GM11168 (cell line): ENCODE data around the gene SOX5.

ENCODE experiments used
- in situ Hi-C: fragments of 300-500 bp; cut with MboI; formaldehyde crosslinking; loops from one replicate; pipeline ENCODE4 v1.12.0; 2022; ENCODE audit warnings: low sequenced_read_pairs; ENCODE audit not compliant: unreplicated experiment

Gene SOX5

GRCh38 chr12:23949348-23950209, at the start of gene SOX5:
Gene SOX5 (minus strand): TSS chr12:23949670. CDS start chr12:23949601, 69 bp downstream.
- in situ Hi-C loops: no loop called here

GRCh38 chr12:23987046-23987445, 37.6 kb upstream of the SOX5 start:
- in situ Hi-C loops: no loop called here

DNA sequence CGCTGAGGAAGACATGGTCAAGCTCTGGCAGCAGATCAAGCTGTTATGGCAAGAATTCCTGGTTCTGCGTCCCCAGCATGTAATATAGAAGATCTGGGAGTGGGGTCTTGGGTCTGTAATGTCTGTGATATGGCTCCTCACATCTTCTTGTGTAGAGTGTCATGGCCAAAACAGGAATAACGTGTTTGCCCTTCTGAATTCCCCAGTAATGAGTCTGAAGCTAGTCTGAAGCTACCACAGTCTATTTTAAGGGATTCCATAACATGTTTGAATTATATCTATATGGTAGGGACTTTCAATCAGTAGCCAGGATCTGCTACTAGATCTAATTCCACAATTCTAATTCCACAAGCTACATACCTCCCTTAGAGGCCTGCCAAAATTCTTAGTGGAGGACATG, 31.4 kb upstream of the SOX5 start:
- in situ Hi-C loops: no loop called here

DNA sequence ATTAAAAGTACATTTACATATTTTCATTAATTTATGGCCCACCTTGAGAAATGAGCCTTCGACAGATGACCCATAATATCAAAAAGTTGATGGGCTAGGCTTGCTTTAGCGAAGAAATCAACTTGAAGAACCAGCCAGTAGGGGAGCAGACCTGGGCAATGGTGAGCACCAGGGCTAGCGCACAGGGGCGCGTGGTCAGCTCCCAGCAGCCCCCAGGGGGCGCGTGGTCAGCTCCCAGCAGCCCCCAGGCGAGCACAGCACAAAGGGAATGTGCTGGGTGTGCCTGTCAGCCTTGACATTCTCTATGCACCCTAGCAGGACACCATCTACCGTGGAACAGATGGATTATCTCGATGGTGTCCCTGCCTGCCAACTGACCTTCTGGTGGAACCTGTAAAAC, 15.3 kb upstream of the SOX5 start:
- in situ Hi-C loops: no loop called here

DNA sequence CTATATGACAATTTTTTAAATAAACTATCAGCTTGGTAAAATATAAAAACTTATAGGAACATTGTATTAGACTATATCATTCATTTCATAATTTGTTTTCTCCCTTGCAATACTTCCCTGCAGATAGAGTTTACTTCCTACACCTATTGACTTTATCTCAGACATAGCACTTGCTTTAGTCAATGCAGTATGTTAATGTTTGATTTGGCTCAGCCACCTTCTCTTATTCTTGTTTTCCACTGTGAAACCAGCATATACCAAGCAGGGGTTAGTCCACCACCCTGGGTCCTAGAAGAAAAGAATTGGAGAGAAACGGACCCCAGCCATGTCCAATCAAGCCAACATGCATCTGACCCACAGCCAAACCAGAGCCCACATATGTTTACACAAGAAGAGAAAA, 10.4 kb upstream of the SOX5 start:
- in situ Hi-C loops: no loop called here

- in situ Hi-C loops: no loop called here
Observed at GRCh38 chr12:23954332-23954731, 4.9 kb upstream of the SOX5 start.

DNA sequence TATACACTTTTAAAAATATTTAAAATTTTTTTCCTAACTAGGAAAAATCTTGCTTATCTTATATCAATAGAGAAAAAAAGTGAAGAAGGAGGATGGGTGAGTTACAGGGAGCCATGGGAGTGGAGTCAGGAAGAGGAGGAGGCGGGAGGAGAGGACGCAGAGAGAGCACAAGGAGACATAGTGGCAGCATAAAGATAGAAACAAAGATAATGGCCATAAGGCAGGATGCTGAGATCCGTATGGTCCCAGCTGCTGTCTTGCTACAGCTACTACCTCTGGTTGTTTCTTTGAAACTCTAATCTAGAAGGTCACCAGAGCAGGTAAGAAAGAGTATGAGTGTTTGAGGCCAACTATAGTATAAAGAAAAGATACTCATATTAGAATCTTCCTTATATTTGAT, 2.6 kb upstream of the SOX5 start:
- in situ Hi-C loops: no loop called here

DNA sequence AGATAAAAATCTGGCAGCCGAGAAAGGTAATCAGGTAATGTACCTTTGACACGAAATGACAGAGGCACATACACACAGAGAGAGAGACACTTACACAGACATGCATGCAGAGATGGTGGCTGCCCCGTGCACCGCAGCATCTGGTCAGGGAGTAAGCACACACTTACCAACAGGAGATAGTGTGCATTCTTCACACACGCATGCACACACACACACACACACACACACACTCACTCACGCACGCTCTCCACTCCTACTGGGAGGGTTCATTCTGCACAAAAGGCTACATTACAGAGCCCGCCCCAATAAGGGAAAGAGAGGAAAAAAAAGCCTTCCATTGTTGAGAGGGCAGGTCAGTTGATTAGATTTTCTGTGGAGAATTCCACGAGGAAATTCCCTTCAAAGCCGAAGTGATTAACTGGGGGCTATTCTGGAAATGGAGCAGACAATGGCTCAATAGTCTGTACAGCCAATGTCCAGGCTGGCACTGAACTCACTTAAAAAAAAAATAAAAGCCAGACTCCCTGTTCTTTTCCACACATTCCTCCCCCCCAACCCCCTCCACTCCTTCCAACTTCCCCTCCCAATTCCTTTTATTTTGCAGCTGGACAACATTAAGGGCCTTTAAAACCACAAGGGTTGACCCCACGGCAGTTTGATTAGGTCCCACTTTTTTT, 1.4 kb upstream of the SOX5 start:
- in situ Hi-C loops: no loop called here

DNA sequence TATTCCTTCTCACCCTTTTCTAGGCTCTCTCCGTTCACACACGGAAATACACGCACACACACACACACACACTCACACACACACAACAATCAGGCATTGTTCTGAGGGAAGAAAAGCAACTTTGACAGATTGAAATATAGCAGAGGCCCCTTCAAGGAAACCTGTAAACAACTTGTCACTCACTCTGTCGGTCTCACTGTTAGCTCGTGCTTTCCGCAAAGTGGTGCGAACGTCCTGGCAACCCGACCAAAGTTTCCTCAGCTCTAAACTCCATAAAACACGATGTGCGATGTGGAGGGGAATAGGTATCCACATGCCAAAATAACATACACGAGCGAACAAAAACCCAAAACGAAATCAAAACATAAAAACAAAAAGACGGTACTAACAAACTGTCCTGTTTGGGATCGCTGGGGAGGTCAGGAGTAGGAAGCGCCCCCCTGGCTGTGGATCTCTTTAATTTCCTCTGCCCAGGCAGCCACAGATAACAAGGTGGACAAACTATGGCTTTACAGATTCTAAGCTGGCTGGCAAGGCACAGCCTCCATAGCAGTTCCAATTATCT, 822 bp upstream of the SOX5 start:
- in situ Hi-C loops: no loop called here

- in situ Hi-C loops: no loop called here
Observed at GRCh38 chr12:23948291-23948690, 1.2 kb downstream of the SOX5 start.

- in situ Hi-C loops: no loop called here
Observed at GRCh38 chr12:23947395-23947794, 2.1 kb downstream of the SOX5 start.

GRCh38 chr12:23945249-23945648, 4.2 kb downstream of the SOX5 start:
- in situ Hi-C loops: no loop called here

GRCh38 chr12:23944067-23944466, 5.4 kb downstream of the SOX5 start:
- in situ Hi-C loops: no loop called here

DNA sequence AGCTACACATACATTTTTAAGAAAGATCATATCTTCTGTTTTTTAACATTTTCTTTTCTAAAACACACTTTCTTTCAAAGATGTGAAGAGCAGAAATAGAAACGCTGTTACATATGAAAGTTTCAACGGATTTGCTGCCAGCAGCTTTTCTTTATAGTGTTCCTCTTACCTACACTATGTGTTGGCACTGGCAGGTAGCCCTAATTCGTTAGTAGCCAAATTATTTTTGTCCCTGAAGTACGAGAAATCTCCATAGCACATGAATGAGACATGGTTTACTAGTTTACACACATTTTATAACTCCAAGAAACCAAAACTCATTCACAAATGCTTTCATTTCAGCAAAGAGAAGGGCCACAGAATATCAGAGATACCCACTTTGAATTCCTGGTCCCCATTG, 6.6 kb downstream of the SOX5 start:
- in situ Hi-C loops: no loop called here

- in situ Hi-C loops: no loop called here
Observed at GRCh38 chr12:23941780-23942179, 7.7 kb downstream of the SOX5 start.

DNA sequence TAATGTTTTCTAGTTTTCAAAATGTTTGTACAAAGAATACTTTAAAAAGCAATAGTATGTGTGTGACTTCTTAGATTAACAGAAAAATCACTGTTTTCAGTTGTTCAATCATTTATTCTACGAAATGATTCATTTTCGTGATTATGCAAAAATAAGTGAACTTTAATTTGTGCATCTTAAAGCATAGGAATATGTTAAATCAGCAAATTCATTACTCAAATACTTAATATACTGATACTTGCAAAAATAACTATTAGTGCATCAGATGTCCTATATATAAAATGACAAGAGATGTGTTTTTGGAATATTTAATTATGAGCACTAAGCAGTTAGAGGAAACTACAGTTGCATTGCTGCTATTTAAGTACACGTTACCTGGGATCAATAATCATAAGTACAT, 11.0 kb downstream of the SOX5 start:
- in situ Hi-C loops: no loop called here

DNA sequence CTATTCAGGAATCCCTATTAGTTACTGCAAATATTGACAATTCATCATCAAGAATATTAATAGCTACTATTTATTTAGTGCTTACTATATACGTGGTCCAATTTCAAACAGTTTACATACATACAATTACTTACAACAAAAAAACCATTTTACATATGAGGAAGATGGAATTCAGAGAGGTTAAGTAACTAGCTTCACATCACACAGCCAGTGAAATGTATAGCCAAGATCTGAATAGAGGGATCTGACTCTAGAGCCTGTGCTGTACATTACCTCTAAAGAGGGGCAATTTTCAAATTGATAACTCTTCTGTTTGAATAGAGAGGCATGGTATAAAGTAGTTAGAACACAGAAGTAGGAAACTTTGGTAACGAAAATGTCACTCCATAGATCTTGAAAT, 18.3 kb downstream of the SOX5 start:
- in situ Hi-C loops: no loop called here

DNA sequence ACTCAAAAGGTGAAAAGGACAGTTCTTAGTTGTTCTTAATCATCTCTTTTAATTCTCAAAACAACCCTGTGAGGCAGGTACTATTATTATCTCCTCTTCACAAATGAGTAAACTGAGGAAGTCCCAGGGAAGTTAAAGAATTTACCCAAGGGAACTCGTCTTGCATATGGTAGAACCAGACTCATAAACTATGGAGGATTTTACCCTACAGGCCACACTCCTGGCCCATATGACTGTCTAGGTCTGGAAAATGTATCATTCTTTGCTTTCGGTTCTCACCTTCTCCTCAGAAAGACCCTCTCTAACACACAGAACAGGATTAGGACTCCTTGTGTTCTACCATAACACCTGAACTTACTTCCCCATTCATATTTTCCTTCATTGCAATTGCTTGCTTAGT, 18.9 kb downstream of the SOX5 start:
- in situ Hi-C loops: no loop called here

- in situ Hi-C loops: no loop called here
Observed at GRCh38 chr12:23929906-23930305, 19.6 kb downstream of the SOX5 start.

- in situ Hi-C loops: no loop called here
Observed at GRCh38 chr12:23927907-23928306, 21.6 kb downstream of the SOX5 start.

DNA sequence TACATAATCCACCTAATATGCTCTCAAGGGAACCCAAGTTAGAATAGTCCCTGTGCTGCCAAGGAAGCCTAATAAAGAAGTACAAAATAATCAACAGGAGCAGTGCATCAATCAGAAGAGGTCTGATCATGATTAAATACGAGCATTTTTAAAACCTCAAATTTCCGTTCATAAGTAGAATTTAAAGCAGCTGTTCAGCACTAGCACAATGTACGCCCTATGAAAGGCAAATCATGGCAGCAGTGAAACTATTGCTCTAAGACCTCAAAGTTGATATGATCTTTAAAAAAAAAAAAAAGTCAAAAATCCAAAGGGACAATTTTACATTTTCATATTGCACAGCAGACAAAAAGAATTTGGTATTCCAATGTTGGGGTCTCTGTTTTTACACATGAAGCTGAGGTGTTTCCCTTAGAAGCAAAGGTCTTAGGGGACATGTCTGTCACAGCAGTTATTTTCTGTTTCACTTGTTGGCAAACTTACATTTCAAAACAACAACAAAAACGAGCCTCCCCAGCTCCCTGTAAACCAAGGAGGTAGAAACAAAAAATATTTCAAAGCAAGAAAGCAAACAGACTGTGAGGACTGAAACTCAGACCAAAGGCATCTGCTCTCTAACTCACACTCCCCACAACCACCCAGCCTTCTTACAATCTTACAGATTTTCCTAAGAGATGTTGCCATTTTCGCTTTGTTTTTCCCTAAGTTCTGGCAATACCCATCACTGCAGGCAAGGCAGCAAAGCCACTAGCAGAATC, 28.2 kb downstream of the SOX5 start:
- in situ Hi-C loops: no loop called here
